Tibial artery (tissue), 4 donors: Measurements from ENCODE around the gene HSPA12B.

ENCODE experiments used
- DNase-seq, 2 donors: peaks; one replicate each; pipeline ENCODE4 v3.0.0-alpha.2; 2019
- H3K27ac ChIP-seq, 2 donors: fragments of 200-600 bp; sonication (generic) in 1 of 2; 1 replicate in 1 of 2; 2 replicates in 1 of 2; pipeline ENCODE4 v1.5.1; 2018 to 2019; ENCODE audit warnings: mild to moderate bottlenecking in 1 of 2
- H3K27me3 ChIP-seq, 2 donors: fragments of 200-600 bp; sonication (generic) in 1 of 2; one replicate each; pipeline versions ENCODE4 v1.5.1 to v1.6.0; 2016 to 2019
- H3K36me3 ChIP-seq, 3 donors: fragments of 200-600 bp; sonication (generic) in 2 of 3; one replicate each; pipeline ENCODE4 v1.5.1; 2016 to 2019; ENCODE audit warnings: mild to moderate bottlenecking in 2 of 3
- H3K4me1 ChIP-seq, 4 donors: fragments of 200-600 bp; sonication (generic) in 2 of 4; 1 replicate in 3 of 4; 2 replicates in 1 of 4; pipeline ENCODE4 v1.5.1; 2016 to 2019
- H3K4me3 ChIP-seq, 2 donors: fragments of 200-600 bp; sonication (generic) in 1 of 2; 1 replicate in 1 of 2; 2 replicates in 1 of 2; pipeline ENCODE4 v1.5.1; 2018 to 2019; ENCODE audit warnings: mild to moderate bottlenecking in 2 of 2
- H3K9me3 ChIP-seq, 3 donors: fragments of 200-600 bp; sonication (generic) in 1 of 3; one replicate each; pipeline ENCODE4 v1.5.1; 2016 to 2019
- CTCF ChIP-seq, 2 experiments: fragments of 200-600 bp in 1 of 2; fragments of 450-650 bp in 1 of 2; IDR thresholded peaks; one replicate each; pipeline ENCODE4 v1.5.1; 2017 to 2019; ENCODE audit warnings: antibody characterized with exemption in 2 of 2, mild to moderate bottlenecking in 1 of 2, moderate library complexity in 1 of 2
- intact Hi-C: fragments of 100-400 bp; cut with DNase I; formaldehyde crosslinking; loops from one replicate; pipeline ENCODE4 v1.15.0; 2023; ENCODE audit warnings: low total_unique reads

Gene HSPA12B

GRCh38 chr20:3784216-3784853 is 51.9 kb downstream of the HSPA12B start:
- no peak for TF ChIP-seq CTCF (IDR thresholded peaks at IDR 0.05)
- peaks cover 0 to 7% (median 6%) of the 10 kb centered on the region in 3 donors for H3K36me3 ChIP-seq
- no peaks in the 10 kb centered on the region for H3K27me3 ChIP-seq
- H3K4me3 ChIP-seq: peak overlapping the region in 1 of 2 donors; percentile 85
- intact Hi-C loops: loop anchor here (10.0 kb wide), 1 partner anchor 70 kb away; no protein-coding TSS in a partner anchor
- peak in 1 of 2 donors; percentile 67 for DNase-seq
- peaks cover 6 to 49% (median 40%) of the 10 kb centered on the region in 4 donors for H3K4me1 ChIP-seq
- peak overlapping the region; percentile 13 to 82 for H3K27ac ChIP-seq
- H3K9me3 ChIP-seq: no peaks in the 10 kb centered on the region

GRCh38 chr20:3784863-3785239 is 52.4 kb downstream of the HSPA12B start:
- H3K36me3 ChIP-seq: peaks cover 0 to 7% (median 6%) of the 10 kb centered on the region in 3 donors
- H3K4me1 ChIP-seq: peaks cover 6 to 49% (median 40%) of the 10 kb centered on the region in 4 donors
- peak overlapping the region; percentile 82 to 85 for H3K27ac ChIP-seq
- intact Hi-C loops: loop anchor here (5.0 to 10.0 kb wide), 2 partner anchors 70 to 302 kb away; no protein-coding TSS in a partner anchor
- TF ChIP-seq CTCF (IDR thresholded peaks at IDR 0.05): no peak
- DNase-seq: no peak
- no peaks in the 10 kb centered on the region for H3K9me3 ChIP-seq
- peak overlapping the region; percentile 56 to 85 for H3K4me3 ChIP-seq
- H3K27me3 ChIP-seq: no peaks in the 10 kb centered on the region

- no peaks in the 10 kb centered on the region for H3K27me3 ChIP-seq
- no peaks in the 10 kb centered on the region for H3K9me3 ChIP-seq
- H3K4me1 ChIP-seq: peaks cover 6 to 49% (median 40%) of the 10 kb centered on the region in 4 donors
- no peak for TF ChIP-seq CTCF (IDR thresholded peaks at IDR 0.05)
- intact Hi-C loops: loop anchor here (2.0 to 10.0 kb wide), 3 partner anchors 35 to 302 kb away; partner anchors contain the start of gene AP5S1
- H3K27ac ChIP-seq: peak overlapping the region; percentile 82 to 85
- peak overlapping the region; percentile 56 to 85 for H3K4me3 ChIP-seq
- H3K36me3 ChIP-seq: peaks cover 0 to 7% (median 6%) of the 10 kb centered on the region in 3 donors
- DNase-seq: peak in 1 of 2 donors; percentile 71
Observed at GRCh38 chr20:3785240-3786125, 53.0 kb downstream of the HSPA12B start.

GRCh38 chr20:3786126-3786484 is 53.6 kb downstream of the HSPA12B start:
- Histone ChIP-seq H3K9me3 (no peaks in the 10 kb centered on the region), H3K36me3 (peaks cover 0 to 7% (median 6%) of the 10 kb centered on the region in 3 donors), H3K4me1 (peaks cover 4 to 45% (median 36%) of the 10 kb centered on the region in 4 donors), H3K27me3 (no peaks in the 10 kb centered on the region), H3K4me3 (peak overlapping the region; percentile 56 to 85), H3K27ac (peak overlapping the region; percentile 82 to 85)
- intact Hi-C loops: loop anchor here (2.0 to 10.0 kb wide), 3 partner anchors 35 to 301 kb away; partner anchors contain the start of gene AP5S1
- TF ChIP-seq CTCF (IDR thresholded peaks at IDR 0.05): no peak
- DNase-seq: peak; percentile 53 to 78

- peak within 1 kb of the TSS; percentile 82 to 85 for H3K27ac ChIP-seq
- DNase-seq: peak; percentile 87 to 94
- H3K4me1 ChIP-seq: peaks cover 0 to 38% (median 35%) of the 10 kb centered on the region in 4 donors
- H3K4me3 ChIP-seq: peak within 1 kb of the TSS; percentile 56 to 85
- TF ChIP-seq CTCF (IDR thresholded peaks at IDR 0.05): peak; percentile 73 to 80
- intact Hi-C loops: loop anchor here (2.0 to 10.0 kb wide), 3 partner anchors 34 to 301 kb away; partner anchors contain the start of gene AP5S1
- H3K9me3 ChIP-seq: no peaks in the 10 kb centered on the region
- no peaks in the 10 kb centered on the region for H3K27me3 ChIP-seq
- H3K36me3 ChIP-seq: peaks cover 0 to 7% (median 6%) of the 10 kb centered on the region in 3 donors
Observed at GRCh38 chr20:3786665-3787323, 54.3 kb downstream of the HSPA12B start, which contains the start of gene CENPB. TSS of gene CENPB (minus strand) at chr20:3786740. CDS start at chr20:3786483, 257 bp downstream.
